ENCODE results near the gene CARNS1.

Gene CARNS1

DNA sequence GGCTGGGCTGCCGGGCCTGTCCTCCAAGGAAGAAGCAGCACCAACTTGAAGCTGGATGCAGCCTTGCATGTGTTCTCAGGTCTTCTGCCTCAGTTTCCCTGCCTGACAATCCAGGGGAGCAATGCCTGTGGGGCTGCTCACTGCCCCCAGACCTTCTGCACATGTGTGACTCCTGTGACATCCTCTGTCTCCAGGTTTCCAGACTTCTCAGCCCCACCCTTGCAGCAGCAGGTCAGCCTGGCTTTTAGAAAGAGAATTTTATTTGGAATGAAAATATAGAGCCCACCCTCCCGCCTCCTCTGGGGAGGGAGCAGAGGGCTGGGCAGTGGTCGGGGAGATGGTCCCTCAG lies 22.3 kb downstream of the CARNS1 start:
- TF ChIP-seq, protein P1, sequence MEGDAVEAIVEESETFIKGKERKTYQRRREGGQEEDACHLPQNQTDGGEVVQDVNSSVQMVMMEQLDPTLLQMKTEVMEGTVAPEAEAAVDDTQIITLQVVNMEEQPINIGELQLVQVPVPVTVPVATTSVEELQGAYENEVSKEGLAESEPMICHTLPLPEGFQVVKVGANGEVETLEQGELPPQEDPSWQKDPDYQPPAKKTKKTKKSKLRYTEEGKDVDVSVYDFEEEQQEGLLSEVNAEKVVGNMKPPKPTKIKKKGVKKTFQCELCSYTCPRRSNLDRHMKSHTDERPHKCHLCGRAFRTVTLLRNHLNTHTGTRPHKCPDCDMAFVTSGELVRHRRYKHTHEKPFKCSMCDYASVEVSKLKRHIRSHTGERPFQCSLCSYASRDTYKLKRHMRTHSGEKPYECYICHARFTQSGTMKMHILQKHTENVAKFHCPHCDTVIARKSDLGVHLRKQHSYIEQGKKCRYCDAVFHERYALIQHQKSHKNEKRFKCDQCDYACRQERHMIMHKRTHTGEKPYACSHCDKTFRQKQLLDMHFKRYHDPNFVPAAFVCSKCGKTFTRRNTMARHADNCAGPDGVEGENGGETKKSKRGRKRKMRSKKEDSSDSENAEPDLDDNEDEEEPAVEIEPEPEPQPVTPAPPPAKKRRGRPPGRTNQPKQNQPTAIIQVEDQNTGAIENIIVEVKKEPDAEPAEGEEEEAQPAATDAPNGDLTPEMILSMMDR (IDR thresholded peaks at IDR 0.05; ENCODE audit: low read depth, low read length), result no peak
- Histone ChIP-seq H3K4me3 (ENCODE audit: low read depth, low read length) (no peak overlapping the region), H3K36me3 (peaks cover 37% of the 10 kb centered on the region), H3K27me3 (no peaks in the 10 kb centered on the region), H3K9me3 (no peaks in the 10 kb centered on the region), H3K4me1 (peaks cover 9% of the 10 kb centered on the region)
- DNase-seq, result no peak

DNA sequence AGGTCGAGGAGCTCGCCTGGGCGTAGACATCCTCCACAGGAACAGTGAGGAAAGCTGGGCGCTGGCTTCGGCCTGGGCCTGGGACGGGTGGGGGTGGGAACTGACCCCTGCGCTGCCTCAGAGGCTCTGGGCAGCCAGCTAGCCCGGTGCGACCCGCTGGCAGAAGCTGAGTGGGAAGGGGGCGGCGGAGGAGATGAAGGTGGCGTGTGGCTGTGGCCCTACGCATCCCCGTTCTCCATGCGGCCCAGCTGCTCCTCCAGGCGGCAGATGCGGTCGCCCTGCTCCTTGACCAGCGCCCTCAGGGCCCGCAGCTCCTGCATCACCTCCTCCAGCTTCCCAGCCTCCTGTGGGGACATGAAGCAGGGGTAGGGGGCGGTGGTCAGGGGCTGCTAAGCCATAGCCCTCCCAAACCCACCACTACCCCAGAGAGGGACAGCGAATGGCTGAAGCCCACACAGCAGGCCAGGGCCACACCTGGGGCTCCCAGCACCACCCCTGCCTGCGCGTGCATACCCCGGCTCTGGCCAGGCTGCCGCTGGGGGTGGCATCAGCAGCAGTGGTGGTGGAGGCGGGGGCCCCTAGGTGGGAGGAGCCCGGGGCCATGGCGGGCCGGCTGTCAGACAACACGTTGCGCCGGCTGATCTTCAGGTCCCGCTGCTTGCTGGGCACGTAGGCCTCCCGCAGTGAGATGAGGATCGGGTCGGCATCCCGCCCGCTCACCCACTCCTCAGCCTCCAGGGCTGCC lies 22.9 kb downstream of the CARNS1 start:
- Histone ChIP-seq H3K9me3 (no peaks in the 10 kb centered on the region), H3K36me3 (peaks cover 32% of the 10 kb centered on the region), H3K4me3 (ENCODE audit: low read depth, low read length) (no peak overlapping the region), H3K27me3 (no peaks in the 10 kb centered on the region), H3K4me1 (peaks cover 9% of the 10 kb centered on the region)
- TF ChIP-seq, protein P1 (IDR thresholded peaks at IDR 0.05; ENCODE audit: low read depth, low read length), result no peak
- no peak for DNase-seq

DNA sequence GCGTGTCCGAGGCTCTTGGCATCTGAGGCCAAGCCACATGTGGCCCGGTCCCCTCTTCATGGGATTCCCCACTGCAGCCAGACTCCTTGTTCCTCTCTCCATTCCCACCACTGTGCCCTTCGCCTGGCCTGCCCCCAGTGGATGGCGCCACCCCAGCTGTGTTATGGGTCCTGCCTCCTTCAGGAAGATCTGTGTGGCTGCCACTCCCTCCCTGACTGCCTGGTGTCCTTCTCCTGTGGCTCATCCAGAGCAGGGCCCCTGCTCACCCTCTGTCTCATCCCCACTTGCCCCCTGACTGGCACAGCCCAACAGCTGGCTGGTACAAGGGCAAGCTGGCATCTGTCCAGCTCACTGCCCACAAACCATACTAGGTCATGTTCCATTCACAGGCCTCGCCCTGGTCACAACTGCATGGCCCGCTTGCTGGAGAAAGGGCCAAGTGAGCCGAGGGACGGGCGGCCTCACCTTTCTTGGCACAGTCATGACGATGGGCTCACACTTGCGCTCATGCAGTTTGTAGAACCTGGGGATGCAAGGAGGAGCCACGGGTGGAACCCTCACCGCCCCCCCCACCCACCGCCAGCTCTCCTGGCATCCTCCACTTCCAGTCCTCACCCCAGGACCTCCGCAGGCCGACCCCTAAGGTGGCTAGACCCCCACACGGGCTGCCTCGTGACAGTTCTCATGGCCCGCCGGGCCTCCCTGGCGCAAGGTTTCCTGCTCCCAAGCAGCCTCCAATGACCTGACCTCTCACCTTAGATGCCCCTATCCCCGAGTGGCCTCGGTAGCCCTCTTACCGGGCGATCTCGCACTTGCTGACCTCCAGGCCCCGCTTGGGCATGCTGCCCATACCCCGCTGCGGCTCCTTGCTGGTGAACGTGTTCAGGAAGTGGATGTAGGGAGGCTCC lies 24.1 kb downstream of the CARNS1 start:
- TF ChIP-seq, protein P1 (IDR thresholded peaks at IDR 0.05; ENCODE audit: low read depth, low read length), result peak; percentile 44
- Histone ChIP-seq H3K4me1 (peaks cover 9% of the 10 kb centered on the region), H3K9me3 (no peaks in the 10 kb centered on the region), H3K4me3 (ENCODE audit: low read depth, low read length) (no peak overlapping the region), H3K36me3 (peaks cover 19% of the 10 kb centered on the region), H3K27me3 (no peaks in the 10 kb centered on the region)
- DNase-seq, result peak; percentile 56

DNA sequence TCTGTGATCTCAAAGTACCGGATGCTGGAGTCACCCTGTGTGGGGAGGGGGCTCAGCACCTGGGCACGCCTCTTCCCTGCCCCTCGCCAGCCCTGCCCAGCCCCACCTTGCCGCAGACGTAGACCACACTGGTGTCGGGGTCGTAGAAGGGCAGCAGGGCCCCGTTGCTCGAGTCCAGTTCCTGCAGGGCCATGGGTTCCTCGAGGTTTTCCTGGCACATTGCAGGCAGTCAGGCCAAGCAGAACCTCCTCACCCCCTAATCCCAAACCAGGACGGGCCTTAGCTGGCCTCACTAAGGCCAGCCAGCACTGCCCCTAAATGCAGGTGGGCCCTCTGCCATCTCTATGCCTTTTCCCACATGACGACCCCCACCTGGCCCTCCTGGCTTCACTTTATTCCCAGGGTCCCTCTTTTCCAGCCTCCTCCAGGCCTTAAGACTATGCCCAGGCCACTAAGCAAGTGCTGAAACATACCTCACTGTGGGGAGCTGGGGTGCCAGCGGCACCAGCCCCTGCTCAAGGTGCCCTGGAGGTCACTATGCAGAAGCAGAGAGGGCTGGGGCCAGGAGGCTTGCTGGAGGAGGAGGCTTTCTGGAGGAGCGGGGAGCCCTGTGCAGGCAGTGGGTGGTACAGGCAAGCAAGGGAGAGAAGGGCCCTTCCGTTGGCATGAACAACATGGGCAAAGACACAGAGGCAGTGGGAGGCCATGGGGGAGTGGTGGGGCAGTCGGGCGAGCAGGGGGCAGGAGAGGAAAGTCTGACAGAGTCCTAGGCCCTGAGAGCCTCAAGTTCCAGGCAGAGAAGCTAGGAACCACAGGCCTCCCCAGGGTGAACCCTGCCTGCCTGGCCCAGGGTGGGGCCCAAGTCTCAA lies 25.0 kb downstream of the CARNS1 start:
- Histone ChIP-seq H3K36me3 (peaks cover 10% of the 10 kb centered on the region), H3K4me3 (ENCODE audit: low read depth, low read length) (no peak overlapping the region)
- TF ChIP-seq, protein P1 (IDR thresholded peaks at IDR 0.05; ENCODE audit: low read depth, low read length), result no peak

DNA sequence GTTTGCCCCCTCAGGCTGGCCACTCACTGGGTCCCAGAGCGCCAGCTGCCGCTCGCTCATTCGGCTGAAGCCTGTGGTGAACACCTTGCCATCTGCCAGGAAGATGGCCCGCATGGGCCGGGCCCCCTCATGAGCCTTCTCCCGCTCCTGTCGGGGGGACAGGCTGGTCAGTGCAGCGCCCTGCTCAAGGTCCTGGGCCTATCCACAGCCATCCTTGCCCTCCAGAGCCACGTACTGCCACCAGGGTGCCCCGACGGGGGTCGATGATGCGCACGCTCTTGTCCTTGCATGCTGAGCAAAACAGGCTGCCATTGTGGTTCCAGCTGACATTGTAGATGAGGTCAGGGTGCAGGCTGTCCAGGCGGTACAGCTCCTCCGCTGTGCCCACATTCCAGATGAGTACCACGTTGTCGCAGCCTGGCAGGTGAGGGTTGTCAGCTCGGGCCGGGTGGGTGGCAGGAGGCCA lies 25.7 kb downstream of the CARNS1 start:
- H3K36me3 ChIP-seq, result peaks cover 4% of the 10 kb centered on the region; the same call in 1 of the 2 replicates
- no peaks in the 10 kb centered on the region for H3K27me3 ChIP-seq
- no peak overlapping the region for H3K4me3 ChIP-seq (ENCODE audit: low read depth, low read length)
- no peaks in the 10 kb centered on the region for H3K9me3 ChIP-seq
- no peak for DNase-seq
- peaks cover 6% of the 10 kb centered on the region for H3K4me1 ChIP-seq
- TF ChIP-seq, protein P1 (IDR thresholded peaks at IDR 0.05; ENCODE audit: low read depth, low read length), result no peak

More for the DNA sequence above, 25.0 kb downstream of the CARNS1 start:
- DNase-seq, result no peak
- H3K9me3 ChIP-seq, result no peaks in the 10 kb centered on the region
- H3K27me3 ChIP-seq, result no peaks in the 10 kb centered on the region
- H3K4me1 ChIP-seq, result peaks cover 9% of the 10 kb centered on the region

Measured in BE2C (cell line).